ENCODE measurements around the gene ZFYVE26.

- no peak for TF ChIP-seq GATA2 (IDR thresholded peaks at IDR 0.05; ENCODE audit: low read depth, low read length)
- TF ChIP-seq GATA3 (IDR thresholded peaks at IDR 0.05; ENCODE audit: low read depth, low read length), result no peak
These were observed 29.7 kb upstream of the ZFYVE26 start for GRCh38 chr14:67846029-67846610.

All from SH-SY5Y (cell line).